Activated CD4-positive, CD25-positive, alpha-beta regulatory T cell treated with anti-CD3 and anti-CD28 coated beads, Interleukin-2, amount 50 U/mL, for 72 hours (primary cell): ENCODE measurements around the gene SLC16A13.
"Not testable (repeated sequence)": the region's sequence is repeated elsewhere in the genome, so short reads cannot be mapped to it uniquely, and the experiment has no call there.

ENCODE experiments used
- DNase-seq: peaks from one replicate; pipeline ENCODE4 v3.0.0; 2021

The SLC16A13 gene

GRCh38 chr17:7034955-7035590 lies 742 bp upstream of the SLC16A13 start:
- DNase-seq = no peak

- no peak for DNase-seq
Measured at GRCh38 chr17:7038025-7038862, 2.4 kb downstream of the SLC16A13 start.

- no peak for DNase-seq
Measured at GRCh38 chr17:7039832-7040231, 4.0 kb downstream of the SLC16A13 start.

- DNase-seq = no peak
Measured at GRCh38 chr17:7041607-7042500, 6.0 kb downstream of the SLC16A13 start.

GRCh38 chr17:7042501-7043181 lies 6.8 kb downstream of the SLC16A13 start:
- DNase-seq = peak; percentile 55

GRCh38 chr17:7043182-7043496 lies 7.3 kb downstream of the SLC16A13 start:
- no peak for DNase-seq

GRCh38 chr17:7043497-7044198 lies 7.8 kb downstream of the SLC16A13 start, which contains the start of gene SLC16A11:
Gene SLC16A11 (minus strand): TSS chr17:7044092. CDS start chr17:7043513, 579 bp downstream.
- peak; percentile 42 for DNase-seq

GRCh38 chr17:7045492-7046126 lies 9.8 kb downstream of the SLC16A13 start:
- no peak for DNase-seq

GRCh38 chr17:7046127-7046724 lies 10.4 kb downstream of the SLC16A13 start:
- DNase-seq = peak; percentile 46

- peak; percentile 64 for DNase-seq
Measured at GRCh38 chr17:7046725-7047397, 11.0 kb downstream of the SLC16A13 start.

- DNase-seq = no peak
Measured at GRCh38 chr17:7047566-7047965, 11.8 kb downstream of the SLC16A13 start.

- no peak for DNase-seq
Measured at GRCh38 chr17:7048968-7049367, 13.2 kb downstream of the SLC16A13 start.

GRCh38 chr17:7050583-7050982 lies 14.8 kb downstream of the SLC16A13 start:
- not testable (repeated sequence) for DNase-seq

- DNase-seq = no peak
Measured at GRCh38 chr17:7056386-7056785, 20.6 kb downstream of the SLC16A13 start.

- DNase-seq = no peak
Measured at GRCh38 chr17:7058831-7059447, 23.1 kb downstream of the SLC16A13 start.

GRCh38 chr17:7060165-7060891 lies 24.5 kb downstream of the SLC16A13 start:
- no peak for DNase-seq

- no peak for DNase-seq
Measured at GRCh38 chr17:7063518-7064094, 27.8 kb downstream of the SLC16A13 start.

GRCh38 chr17:7064261-7064660 lies 28.4 kb downstream of the SLC16A13 start:
- no peak for DNase-seq

- no peak for DNase-seq
Measured at GRCh38 chr17:7067198-7067597, 31.4 kb downstream of the SLC16A13 start.
